ENCODE data around the gene OR10S1.
"Not testable (repeated sequence)": the region's sequence is repeated elsewhere in the genome, so short reads cannot be mapped to it uniquely, and the experiment has no call there.

OR10S1 gene, protein sequence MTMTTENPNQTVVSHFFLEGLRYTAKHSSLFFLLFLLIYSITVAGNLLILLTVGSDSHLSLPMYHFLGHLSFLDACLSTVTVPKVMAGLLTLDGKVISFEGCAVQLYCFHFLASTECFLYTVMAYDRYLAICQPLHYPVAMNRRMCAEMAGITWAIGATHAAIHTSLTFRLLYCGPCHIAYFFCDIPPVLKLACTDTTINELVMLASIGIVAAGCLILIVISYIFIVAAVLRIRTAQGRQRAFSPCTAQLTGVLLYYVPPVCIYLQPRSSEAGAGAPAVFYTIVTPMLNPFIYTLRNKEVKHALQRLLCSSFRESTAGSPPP

DNA sequence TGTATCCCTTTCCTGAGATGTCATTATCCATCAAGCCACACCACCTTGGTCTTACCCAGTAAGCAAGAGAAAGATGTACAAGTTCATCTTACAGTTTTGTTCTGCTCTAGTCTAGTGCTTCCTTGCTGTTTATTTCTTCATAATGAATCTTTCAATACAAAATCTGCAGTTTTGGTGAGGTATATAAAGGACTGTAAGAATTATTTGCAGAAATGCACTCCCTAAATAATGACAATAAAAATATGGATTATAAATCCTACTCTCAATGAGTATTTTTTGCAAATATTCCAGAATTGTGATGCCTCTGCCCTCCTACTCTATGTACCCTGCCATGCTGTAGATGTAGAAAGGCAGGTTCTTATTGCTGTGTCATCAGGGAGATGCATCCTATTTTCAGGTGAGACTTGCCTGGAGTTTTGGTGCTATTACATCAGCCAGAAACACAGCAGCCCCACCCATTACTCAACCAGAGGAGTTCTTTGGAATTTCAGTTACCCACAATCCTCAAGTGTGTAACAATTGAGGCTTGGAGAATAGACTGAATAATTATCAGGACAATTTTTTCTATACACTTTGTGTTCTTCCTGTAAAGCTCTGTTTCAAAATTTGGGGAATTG, at the start of gene OR10S1:
Gene OR10S1 (minus strand): TSS at position 51 of the 617 bp plus-strand sequence. CDS start 117 bp downstream, outside the sequence.
- no peak within 1 kb of the TSS for H3K4me3 ChIP-seq (ENCODE audit: low read depth, low read length)

DNA sequence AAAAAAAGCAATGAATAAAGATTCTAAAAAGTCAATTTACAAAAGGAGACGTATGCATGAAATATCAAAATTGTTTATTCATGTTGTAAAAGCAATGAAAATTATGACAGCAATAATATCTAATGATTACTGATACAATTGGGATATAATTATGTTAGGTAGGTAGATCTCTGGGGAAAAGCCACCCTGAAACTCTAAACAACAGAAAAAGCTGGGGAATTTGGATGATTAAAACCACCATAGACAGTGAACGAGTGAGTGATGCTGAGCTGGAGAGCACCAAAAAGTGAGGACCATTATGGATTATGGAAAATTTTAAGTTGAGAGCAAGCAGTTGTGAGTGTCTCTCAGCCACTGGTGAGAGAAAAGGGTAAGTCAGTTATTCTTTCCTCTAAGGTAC, 48.9 kb upstream of the OR10S1 start, which contains the start of gene OR10G8:
Gene OR10G8 (plus strand): TSS at position 301 of the 400 bp plus-strand sequence. CDS start 2,825 bp downstream, outside the sequence.
- no peak within 1 kb of the TSS for H3K4me3 ChIP-seq (ENCODE audit: low read depth, low read length)

DNA sequence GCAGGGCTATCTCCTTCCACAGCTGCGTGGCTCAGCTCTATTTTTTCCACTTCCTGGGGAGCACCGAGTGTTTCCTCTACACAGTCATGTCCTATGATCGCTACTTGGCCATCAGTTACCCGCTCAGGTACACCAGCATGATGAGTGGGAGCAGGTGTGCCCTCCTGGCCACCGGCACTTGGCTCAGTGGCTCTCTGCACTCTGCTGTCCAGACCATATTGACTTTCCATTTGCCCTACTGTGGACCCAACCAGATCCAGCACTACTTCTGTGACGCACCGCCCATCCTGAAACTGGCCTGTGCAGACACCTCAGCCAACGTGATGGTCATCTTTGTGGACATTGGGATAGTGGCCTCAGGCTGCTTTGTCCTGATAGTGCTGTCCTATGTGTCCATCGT, 38.3 kb upstream of the OR10S1 start:
- H3K4me3 ChIP-seq (ENCODE audit: low read depth, low read length) = not testable (repeated sequence)

DNA sequence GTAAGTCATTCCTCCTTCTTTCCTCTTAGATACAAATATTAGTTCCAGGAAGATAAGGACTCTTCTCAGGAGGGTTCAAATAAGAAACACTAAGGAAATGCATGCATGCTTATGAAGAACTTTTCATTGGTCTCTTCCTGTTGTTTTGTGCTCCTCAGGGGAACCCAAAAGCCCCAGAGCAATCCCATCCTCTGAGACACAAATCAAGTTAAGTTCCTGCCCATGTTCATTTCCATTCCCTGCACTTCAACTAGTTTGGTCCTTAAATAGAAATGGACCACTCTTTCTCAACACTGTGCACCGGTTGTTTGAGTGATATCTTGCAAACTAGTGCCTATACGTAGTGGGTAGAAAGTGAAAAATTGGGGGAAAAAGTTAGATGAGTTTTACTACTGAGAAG, 35.1 kb upstream of the OR10S1 start, which contains the start of gene OR10G4:
Gene OR10G4 (plus strand): TSS at position 301 of the 400 bp plus-strand sequence. CDS start 2,578 bp downstream, outside the sequence.
- no peak within 1 kb of the TSS for H3K4me3 ChIP-seq (ENCODE audit: low read depth, low read length)

DNA sequence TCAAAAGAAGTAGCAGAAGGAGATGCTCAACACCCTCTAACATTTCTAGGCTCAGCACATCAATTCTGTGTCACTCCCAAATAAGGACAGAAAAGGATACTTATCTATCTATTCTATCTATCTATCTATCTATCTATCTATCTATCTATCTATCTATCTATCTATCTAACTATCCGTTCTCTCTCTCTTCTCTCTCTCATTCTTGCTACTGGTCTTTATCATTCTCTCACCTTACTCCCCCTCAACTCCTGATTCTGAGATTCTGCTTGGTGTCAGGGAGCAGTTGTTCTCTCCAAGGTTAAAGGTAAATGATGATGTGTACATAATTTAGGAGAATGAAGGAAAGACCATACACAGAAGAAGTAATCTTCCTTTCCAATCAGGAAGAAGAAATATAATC, 17.5 kb upstream of the OR10S1 start, which contains the start of gene OR10G6:
Gene OR10G6 (minus strand): TSS at position 43 of the 400 bp plus-strand sequence. CDS start 0 bp downstream, at position 43.
- H3K4me3 ChIP-seq (ENCODE audit: low read depth, low read length) = no peak within 1 kb of the TSS

DNA sequence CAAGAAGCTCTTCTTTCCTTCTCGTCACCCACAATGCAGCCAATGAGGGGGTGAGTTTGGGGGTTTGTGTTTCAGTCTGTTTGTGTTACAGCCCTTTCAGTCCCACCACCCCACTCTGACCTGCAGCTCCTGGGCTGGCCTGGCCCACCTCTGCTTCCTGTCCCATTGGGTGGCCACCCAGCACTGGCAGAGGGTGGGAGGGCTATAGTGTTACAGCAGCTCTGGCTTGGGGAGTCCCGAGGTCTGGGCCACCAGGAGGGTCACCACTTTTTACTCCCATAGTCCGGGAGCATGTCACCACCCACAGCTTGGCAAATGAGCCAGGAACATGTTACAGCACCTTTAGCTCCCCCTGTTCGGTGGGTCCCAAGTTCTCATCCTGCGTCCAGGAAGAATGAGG, 1.7 kb upstream of the OR10S1 start:
- no peak overlapping the region for H3K4me3 ChIP-seq (ENCODE audit: low read depth, low read length)

DNA sequence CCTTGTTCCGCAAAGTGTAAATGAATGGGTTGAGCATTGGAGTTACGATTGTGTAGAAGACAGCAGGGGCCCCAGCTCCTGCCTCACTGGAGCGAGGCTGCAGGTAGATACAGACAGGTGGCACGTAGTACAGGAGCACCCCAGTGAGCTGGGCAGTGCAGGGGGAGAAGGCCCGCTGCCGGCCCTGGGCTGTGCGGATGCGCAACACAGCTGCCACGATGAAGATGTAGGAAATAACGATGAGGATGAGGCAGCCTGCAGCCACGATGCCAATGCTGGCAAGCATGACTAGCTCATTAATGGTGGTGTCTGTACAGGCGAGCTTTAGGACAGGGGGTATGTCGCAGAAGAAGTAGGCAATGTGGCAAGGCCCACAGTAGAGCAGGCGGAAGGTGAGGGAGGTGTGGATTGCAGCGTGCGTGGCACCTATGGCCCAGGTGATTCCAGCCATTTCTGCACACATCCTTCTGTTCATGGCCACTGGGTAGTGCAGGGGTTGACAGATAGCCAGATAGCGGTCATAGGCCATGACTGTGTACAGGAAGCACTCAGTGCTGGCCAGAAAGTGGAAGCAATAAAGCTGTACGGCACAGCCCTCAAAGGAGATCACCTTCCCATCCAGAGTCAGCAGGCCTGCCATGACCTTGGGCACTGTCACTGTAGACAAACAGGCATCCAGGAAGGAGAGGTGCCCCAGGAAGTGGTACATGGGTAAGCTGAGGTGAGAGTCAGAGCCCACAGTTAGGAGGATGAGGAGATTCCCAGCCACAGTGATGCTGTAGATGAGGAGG, 616 bp downstream of the OR10S1 start:
- H3K4me3 ChIP-seq (ENCODE audit: low read depth, low read length) = no peak overlapping the region

DNA sequence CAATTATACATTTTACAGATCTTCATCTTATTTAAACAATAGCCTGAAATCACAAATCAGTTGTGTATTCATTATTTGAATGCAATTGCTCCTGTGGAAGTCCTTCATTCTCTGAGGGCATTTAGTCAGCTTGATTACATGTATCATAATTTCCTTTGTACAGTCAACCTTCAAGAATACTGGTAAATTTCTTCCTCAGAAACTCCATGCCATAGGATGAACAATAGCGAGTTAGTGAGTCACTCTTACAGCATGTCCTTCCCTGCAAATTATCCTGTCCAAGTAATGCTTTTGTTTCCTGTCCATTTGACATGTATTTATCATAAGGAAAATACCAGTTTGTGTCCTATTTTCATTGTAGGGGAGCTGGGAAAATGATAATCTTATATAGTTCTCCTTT, 3.8 kb downstream of the OR10S1 start:
- no peak overlapping the region for H3K4me3 ChIP-seq (ENCODE audit: low read depth, low read length)

DNA sequence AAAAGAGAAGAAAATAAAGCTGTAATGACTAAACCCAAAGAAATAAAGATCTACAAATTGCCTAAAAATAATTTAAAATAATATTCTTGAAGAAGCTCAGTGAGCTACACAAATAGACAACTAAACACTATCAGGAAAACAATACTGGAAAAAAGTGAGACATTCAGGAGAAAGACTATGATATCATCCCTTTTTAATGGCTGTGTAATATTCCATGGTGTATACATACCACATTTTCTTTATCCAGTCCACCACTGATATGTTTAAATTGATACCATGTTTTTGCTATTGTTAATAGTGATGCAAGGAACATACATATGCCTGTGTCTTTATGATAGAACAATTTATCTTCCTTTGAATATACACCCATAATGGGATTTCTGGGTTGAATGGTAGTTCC, 20.8 kb downstream of the OR10S1 start:
- H3K4me3 ChIP-seq (ENCODE audit: low read depth, low read length) = no peak overlapping the region

DNA sequence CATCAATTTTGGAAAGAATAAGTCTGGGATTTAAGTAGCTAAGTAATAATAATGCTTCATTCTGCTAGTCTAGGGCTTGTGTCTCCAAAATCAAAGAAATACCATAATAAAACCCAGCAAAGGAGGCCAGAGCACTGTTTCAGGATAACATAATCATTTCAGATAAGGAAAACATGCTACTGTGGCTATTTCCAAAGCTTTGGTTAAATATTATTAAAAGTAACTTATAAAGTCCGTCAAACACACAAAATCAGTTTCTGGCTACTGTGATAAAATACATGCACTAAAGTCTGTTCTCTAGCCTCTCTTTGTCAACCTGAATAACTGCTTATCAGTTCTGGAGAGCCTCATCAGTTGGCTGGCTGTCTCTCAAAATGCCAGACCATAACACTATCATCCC, 32.4 kb downstream of the OR10S1 start:
- H3K4me3 ChIP-seq (ENCODE audit: low read depth, low read length) = no peak overlapping the region

DNA sequence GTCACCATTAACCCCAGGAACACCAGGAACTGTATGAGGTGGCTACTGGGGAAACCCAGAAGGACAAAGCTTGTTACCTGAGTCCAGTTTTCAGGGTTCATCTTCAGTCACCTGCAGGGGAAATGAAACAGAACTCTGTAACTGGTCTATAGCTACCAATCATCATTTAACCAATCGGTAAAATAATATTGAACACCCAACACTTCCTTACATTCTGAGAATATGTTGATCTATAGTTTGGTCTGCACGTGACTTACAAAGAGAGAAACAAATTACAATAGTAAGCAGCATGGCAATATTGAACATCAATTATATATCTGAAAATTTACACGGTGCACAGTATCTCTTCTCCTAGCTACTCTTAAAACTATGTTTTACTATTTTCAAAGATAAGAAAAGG, 33.8 kb downstream of the OR10S1 start, which contains the start of gene OR6T1:
Gene OR6T1 (minus strand): TSS at position 101 of the 400 bp plus-strand sequence. CDS start 0 bp downstream, at position 101.
- H3K4me3 ChIP-seq (ENCODE audit: low read depth, low read length) = no peak within 1 kb of the TSS

DNA sequence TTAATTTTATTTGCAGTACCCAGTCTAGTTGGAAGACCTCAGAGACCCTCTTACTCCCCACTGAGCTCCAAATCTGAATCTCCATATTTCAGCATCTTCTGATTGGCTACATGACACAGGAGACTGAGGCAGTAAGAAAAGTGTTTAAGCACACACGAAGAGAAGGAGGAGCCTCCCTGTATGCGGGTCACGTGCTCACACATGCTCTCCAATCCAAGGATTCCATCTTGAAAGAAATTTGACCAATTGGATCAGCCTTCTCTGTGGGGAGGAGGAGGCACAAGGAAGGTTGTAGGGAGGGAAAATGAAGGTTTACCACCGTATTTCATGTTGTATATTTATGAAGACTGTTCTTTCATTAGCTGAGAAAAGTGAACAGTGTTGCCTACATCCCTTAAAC, 35.2 kb downstream of the OR10S1 start:
- no peak overlapping the region for H3K4me3 ChIP-seq (ENCODE audit: low read depth, low read length)

DNA sequence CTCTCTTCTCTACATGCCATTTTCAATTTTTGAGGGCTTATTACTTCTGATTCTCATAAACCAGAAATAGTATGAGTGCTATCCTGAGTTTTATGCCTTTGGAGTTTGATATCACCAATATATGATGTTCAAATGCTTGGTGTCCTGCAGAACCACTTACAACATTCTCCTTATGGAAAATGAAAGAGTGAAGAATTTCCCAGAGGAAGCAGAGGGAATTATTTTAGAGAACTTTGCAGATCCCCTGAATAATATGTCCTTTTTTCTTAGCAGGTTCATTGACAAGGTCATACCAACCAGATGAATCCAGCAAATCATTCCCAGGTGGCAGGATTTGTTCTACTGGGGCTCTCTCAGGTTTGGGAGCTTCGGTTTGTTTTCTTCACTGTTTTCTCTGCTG, 38.3 kb downstream of the OR10S1 start, which contains the start of gene OR4D5:
Gene OR4D5 (plus strand): TSS at position 301 of the 400 bp plus-strand sequence. CDS start 0 bp downstream, at position 301.
- H3K4me3 ChIP-seq (ENCODE audit: low read depth, low read length) = no peak within 1 kb of the TSS
